GM19099 (cell line): Measurements from ENCODE around the gene APC.

Experiments
- POLR2A ChIP-seq: IDR thresholded peaks from 3 replicates; pipeline ENCODE4 v1.6.1; 2011; ENCODE audit warnings: low read depth; ENCODE audit not compliant: insufficient read length; ENCODE audit errors: extremely low read depth

Gene APC

DNA sequence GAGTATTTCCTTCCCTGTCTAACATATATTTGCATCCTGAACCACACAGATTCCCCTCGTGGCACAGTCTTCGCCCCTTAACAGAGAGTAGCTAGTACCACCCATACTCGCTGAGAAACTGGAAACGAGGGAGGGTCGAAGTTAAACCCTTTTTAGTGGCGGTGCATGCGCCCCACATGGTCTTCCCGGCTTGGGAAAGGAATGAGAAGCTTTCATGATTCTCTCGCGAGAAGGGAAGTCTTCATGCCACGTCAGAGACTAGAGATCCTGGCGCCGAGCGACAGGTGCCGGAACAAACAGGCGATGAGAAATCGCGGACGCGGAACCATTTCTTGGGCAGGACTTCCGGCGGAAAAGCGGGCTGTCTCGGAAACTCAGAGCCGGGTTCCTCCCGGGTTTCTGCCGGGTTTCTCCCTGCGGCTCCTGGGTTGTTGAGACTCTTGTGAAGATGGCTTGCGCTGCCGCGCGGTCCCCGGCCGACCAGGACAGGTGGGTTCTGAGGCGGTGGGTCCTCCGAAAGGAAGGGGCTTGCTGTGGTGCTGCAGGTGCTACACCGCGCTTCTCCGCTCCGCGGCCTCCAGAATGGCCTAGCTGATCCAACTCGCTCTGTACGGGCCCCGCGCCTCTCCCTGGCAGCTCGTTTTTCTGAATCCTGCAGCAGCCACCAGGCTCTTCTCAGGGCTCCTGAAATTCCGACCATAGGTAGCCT is 123.4 kb downstream of the APC start, which contains the start of gene SRP19:
TSS of gene SRP19 (plus strand) at position 359 of the 709 bp plus-strand sequence. CDS start at position 449, 90 bp downstream.
- peak; percentile 79 for TF ChIP-seq POLR2A

DNA sequence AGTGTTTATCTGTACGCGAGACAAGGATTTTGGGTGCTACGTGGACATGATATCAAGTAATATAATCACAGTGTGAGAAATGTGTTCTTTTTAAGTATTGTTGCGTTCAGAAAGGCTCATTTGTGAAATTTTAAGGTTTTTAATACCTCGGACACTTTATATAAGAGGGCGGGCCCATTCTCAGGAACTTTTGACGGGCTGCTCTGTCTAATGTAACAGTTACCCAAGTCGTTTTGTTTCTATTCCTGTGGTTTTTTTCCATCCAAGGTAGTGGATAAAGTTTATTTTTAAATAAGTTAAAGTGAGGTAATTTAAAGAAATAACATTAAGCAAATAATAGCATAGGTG is 123.9 kb downstream of the APC start:
- TF ChIP-seq POLR2A: no peak

DNA sequence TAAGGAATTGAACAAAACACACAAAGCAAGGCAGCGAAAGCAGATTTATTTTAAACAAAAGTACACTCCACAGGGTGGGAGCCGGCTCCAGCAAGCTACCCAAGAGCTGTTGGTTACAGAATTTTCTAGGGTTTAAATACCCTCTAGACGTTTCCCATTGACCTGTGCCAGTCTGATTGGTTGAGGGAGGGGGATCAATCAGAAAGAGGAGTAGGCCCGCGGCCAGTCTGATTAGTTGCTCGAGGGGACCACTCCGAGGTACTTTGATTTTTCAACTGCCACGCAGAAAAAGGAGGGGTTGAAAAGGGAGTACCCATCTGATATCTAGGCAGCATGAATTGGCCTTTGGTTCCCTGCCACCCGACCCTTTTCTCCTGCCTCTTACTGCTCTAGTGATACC is 124.4 kb downstream of the APC start:
- no peak for TF ChIP-seq POLR2A

DNA sequence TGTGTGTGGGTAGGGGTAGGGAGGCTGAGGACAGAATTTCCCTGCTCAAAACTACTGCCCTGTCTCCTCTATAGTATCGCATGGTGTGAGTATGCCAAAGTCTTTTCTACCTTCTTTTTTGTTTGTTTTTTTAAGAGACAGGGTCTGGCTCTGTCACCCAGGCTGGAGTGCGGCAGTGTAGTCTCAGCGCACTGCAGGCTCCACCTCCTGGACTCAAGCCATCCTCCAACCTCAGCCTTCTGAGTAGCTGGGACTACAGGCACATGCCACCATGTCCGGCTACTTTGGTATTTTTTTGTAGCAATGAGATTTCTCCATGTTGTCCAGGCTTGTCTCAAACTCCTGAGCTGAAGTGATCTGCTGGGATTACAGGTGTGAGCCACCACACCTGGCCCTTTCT is 125.9 kb downstream of the APC start:
- no peak for TF ChIP-seq POLR2A

DNA sequence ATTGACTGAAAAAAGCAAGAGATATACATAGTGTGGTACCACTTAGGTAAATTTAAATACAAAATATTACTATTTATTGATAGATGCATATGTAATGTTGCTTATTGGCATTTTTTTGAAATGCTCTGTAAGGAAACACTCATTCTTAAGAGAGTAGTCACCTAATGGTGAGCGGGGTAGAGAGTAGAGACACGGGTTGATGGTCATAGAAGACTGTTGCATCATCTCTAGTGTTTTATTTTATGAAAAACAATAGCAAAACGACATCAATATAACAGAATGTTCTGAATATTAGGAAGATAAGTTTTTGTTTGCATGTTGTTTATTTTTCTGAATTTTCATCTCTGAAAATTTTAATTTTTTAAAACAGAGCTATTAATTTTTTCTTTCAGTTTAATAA is 127.4 kb downstream of the APC start:
- TF ChIP-seq POLR2A: no peak

DNA sequence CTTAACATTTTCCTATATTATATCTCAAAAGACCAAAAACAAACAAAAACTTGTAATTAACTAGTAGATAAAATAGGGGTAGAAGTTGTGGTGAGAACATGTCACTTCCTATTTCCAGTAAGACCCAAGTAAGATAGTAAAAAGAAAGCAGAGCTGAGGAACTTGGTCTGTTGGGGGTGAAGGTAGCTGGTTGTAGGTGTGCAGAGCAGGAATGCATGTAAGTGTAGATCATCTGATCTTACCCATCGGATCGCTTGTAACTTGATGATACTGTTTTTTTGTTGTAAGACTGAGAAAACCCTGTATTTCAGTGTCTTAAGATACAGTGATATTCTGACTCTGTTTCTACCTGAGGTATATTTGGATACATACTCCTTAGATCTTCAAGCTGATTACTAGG is 129.1 kb downstream of the APC start:
- no peak for TF ChIP-seq POLR2A

DNA sequence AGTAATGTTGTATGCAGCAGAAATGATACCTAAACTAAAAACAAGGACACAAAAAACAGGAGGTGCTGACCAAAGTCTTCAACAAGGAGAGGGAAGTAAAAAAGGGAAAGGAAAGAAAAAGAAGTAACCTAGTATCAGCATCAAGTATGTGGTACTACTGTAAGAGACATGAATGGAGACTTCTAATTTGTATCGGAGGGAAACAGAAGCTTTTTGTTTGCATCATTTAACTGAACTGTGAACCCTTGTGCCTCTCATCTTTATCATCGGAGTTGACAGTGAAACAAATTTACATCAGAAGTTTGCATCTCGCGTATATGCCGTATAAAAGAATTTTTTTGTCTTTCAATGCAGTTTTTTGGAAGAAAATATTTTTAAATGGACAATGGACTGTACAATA is 129.7 kb downstream of the APC start:
- no peak for TF ChIP-seq POLR2A

DNA sequence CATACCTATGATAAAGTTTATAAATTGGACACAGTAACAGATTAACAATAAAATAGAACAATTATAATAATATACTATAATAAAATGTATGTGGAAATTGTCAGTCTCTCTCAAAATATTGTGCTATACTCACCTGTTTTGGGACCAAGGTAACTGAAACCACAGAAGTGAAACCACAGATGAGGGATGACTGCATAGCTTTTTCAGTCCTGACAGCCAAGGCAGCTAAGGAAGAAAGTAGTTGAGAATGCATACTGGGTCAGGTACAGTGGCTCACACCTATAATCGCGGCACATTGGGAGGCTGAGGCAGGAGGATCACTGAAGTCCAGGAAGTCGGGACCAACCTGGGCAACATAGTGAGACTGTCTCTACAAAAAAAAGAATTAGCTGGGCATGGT is 132.3 kb downstream of the APC start:
- no peak for TF ChIP-seq POLR2A

DNA sequence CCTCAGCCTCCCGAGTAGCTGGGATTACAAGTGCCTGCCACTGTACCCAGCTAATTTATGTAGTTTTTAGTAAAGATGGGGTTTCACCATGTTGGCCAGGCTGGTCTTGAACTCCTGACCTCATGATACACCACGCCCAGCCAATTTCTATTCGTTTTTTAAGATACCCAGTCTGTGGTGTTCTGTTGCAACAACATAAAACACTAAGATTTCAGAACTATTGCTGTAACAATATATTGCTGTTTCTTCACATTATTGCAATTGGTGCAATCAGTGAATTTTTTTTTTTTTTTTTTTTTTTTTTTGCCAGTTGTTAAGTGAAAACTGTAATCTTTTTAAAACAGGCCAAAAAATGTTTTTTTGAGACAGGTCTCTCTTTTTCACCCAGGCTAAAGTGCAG is 133.3 kb downstream of the APC start:
- no peak for TF ChIP-seq POLR2A

DNA sequence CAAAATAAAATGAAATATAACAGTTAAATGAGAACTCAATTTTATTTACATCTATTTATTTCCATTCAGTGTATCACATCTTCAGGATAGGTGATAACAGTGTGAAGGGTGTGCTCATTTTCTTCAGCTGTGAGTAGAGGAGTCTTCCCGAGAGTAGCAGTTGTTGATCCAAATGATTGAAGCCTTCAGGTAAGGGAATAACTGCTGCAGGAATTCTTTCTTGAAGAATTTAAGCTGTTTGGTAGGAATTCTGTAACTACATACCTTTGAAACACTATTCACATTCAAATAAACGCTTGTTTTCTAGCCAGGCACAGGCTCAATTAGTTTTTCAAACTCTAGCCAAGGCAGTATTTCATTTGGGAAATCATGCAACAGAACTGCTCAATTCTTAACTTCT is 138.7 kb downstream of the APC start:
- no peak for TF ChIP-seq POLR2A

DNA sequence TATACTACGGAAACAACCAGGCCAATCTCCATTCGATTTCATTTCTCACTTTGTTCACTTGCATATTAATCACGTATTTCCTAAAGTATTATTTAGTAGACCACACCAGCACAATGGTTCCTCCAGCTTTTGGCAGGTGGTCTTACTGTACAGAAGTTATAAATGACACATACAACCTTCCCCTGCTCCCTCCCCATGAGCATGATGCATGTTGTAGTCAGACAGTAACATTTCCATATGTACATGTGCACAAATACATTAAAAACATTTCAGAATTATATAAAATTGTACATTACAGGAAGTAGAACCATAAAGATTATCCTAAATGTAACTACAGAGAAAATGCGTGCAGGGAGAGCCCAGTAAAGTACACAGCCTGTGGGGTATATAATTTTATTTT is 140.4 kb downstream of the APC start:
- no peak for TF ChIP-seq POLR2A

DNA sequence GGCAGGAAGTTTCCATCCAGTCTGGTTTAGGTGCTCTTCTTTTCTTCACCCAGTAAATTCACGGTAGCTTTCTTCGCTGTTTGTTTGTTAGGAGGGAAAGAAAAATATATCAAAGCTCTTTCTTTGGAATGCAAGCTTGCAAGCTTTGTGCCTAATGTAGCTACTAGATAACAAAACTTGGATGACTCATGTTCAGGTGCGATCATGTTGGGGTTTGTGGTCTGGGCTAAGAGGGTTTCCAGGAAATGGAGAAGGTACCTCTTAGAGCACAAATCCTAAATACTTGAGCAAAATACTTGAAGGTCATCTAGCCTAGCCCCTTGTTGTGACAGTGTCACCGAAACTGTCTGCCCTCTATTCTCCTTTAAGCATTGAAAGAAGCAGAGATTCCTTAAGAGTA is 141.1 kb downstream of the APC start:
- no peak for TF ChIP-seq POLR2A

DNA sequence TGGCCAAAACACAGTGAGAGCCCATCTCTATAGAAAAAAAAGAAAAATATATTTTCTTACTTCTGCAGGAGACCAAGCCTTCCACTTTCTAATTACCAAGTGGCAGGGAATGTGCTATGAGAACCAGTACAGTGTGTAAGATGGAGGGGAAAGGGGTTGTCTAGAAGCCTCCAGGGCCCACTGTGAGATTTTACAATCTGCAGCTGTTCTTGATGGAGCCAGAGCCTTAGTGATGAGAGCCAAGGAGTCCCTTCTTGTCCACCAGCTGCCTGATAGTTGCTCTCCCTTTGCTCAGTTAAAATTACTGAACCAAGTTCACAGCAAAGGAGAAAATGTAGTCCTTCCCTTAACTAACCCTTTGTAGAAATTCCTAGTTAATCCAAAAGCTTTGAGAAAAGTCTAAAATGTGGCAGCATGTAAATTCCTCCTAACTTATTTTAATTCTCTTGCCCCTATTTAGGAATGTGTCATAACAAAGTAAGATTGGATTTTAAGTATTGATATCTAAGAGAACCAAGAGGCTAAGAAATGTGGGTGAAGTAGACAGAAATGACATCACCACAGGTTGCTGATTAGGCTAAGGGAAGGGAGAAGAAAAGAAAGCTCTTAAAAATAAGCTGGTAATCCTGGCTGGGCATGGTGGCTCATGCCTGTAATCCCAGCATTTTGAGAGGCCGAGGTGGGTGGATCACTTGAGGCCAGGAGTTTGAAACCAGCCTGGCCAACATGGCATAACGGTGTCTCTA is 142.7 kb downstream of the APC start:
- TF ChIP-seq POLR2A: no peak

DNA sequence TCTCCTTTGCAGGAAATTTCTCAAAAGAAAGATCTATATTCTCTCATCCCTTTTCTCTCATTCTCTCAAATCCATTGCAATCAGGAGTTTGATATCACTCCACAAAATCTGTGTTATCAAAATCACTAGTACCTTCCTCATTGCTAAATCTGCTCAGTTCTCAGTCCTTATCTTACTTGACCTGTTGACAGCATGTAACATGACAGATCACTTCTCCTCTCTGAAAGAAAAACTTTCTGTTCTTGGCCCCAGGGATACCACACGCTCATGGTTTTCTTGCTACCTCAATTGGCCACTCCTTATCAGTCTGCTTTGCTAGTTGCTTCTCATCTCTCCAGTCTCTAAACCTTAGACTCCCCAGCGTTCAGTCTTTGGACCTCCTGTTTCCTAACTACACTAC is 145.5 kb downstream of the APC start:
- TF ChIP-seq POLR2A: no peak

DNA sequence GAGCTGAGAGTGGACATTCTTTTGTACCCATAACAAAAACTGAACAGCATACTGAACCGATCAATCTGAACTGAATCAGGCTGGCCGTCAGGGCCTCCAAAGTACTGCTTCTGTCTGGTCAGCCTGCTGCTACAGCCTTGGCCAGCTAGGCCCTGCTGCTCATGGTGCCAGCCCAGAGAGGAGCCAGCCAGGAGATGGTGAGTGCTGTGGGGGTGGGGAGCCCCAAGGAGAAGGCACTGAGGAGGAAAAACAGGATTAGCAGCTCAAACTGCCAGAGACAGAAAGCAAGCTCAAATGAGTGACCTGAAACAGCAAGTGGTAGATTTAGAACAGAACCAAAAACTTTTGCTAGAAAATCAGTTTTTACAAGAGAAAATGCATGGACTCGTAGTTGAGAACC is 147.3 kb downstream of the APC start:
- no peak for TF ChIP-seq POLR2A

DNA sequence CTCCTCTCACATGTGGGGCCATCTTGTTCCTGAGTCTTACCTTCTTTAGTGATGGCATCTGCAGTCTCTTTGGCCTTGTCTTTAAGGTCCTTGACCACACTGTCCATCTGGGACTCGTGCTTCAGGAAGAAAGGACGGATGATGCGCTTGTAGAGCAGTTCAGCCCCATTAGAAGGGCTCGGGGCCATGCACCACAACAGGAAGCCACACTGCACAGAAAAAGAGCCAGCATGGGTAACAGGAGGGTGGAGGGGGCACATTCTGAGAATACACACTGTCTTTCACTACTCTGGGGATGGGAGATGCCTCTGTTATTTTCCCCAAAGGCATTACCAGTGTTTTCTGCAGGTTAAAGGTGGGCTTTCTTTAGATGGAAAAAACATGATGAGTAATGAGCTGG is 149.3 kb downstream of the APC start:
- TF ChIP-seq POLR2A: no peak

DNA sequence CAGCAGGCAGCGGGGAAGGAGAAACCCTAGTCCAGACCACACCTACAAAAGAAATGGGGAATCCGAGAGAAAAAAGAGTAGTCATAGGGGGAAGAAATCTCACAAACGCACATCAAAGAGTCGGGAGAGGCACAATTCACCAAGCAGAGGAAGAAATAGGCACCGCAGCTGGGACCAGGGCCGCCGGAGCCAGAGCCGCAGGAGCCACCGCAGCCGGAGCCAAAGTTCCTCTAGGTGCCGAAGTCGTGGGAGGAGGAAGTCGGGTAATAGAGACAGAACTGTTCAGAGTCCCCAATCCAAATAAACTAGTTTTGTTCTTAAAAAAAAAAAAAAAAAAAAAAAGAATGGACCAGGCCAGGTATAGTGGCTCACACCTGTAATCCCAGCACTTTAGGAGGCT is 155.1 kb downstream of the APC start:
- TF ChIP-seq POLR2A: no peak

DNA sequence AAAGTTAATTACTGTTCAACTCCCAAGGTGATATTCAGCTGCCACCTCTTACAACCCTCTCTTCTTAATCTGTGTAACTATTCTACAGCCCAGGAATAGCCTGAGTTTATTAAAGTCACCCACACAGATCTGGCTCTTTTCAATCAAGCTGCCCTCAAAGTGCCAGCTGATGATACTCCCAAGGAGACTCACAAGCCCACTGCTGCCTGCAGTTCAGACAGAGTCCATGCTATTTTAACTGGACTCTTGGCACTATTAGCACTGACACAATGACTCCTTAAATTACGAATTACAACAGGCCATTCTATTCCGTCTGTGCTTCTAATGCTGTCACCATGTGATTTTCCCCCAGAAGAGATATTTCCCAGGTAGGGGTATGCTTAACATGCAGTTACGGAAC is 158.0 kb downstream of the APC start:
- TF ChIP-seq POLR2A: no peak
